HCT116 (cell line): ENCODE measurements around the gene ALDH1L1. TPM values are rescaled to one million over a fixed set of nuclear protein-coding genes. Genes with fewer than 3 reads are reported as not detected.

ENCODE experiments used
- ATAC-seq: fragments of 200-7000 bp; cut with Tn5 transposase; 2 replicates; pipeline ENCODE4 v1.9.1; 2020; ENCODE audit warnings: mild to moderate bottlenecking, moderate library complexity
- BruUV-seq: library from RNA; stranded (reverse); fragments of 400-500 nt; replicated peaks from 2 replicates; lab custom pipeline; 2021; lab: Mats Ljungman, UMichigan
- CTCF ChIA-PET: fragments of 300-600 bp; sonication (Branson Sonifier 250); formaldehyde crosslinking; loops from one replicate; lab custom pipeline; 2021; ENCODE audit warnings: antibody characterized with exemption; lab: Charles Lee
- POLR2A ChIA-PET: fragments of 300-600, 350-600 bp; sonication (Branson Sonifier 250); formaldehyde crosslinking; loops from one replicate; lab custom pipeline; 2021; ENCODE audit warnings: antibody characterized with exemption; lab: Charles Lee
- RAD21 ChIA-PET, 2 experiments: fragments of 300-600 bp; sonication (Branson Sonifier 250); formaldehyde crosslinking; loops; one replicate each; lab custom pipeline; 2023; ENCODE audit warnings: low total read pairs in 2 of 2; ENCODE audit not compliant: uncharacterized antibody in 2 of 2, unreplicated experiment in 2 of 2, low non-redundant PET in 1 of 2; lab: Charles Lee
- DNase-seq: peaks from one replicate; pipeline ENCODE4 v3.0.0-alpha.2; 2010; ENCODE audit warnings: low read depth, low spot score
- H2AFZ ChIP-seq: fragments of 200-600 bp; shearing (Covaris generic), sonication (generic); 2 replicates; pipeline ENCODE4 v1.6.1; 2017; ENCODE audit warnings: low read depth, mixed run types, mixed read lengths, antibody characterized with exemption, low read length; ENCODE audit not compliant: poor library complexity, severe bottlenecking
- H3K27ac ChIP-seq: 2 replicates; pipeline ENCODE4 v1.5.1; 2012; ENCODE audit warnings: low read depth, low read length
- H3K27me3 ChIP-seq: fragments of 200-600 bp; sonication (generic); 2 replicates; pipeline ENCODE4 v1.6.1; 2016; ENCODE audit warnings: mixed run types, low read length, mixed read lengths; ENCODE audit not compliant: insufficient read depth
- H3K36me3 ChIP-seq, 2 experiments: fragments of 200-500 bp in 1 of 2; fragments of 200-600 bp in 1 of 2; sonication (Bioruptor generic) in 1 of 2; sonication (generic) in 1 of 2; 2 replicates each; pipeline versions ENCODE4 v1.5.1 to v1.6.1; 2014 to 2016; ENCODE audit warnings: low read length in 2 of 2, inconsistent platforms in 1 of 2, mixed read lengths in 1 of 2, mixed run types in 1 of 2; ENCODE audit not compliant: insufficient read depth in 2 of 2, control insufficient read depth in 1 of 2
- H3K4me1 ChIP-seq, 2 experiments: fragments of 200-600 bp in 1 of 2; sonication (generic) in 1 of 2; 2 replicates each; pipeline versions ENCODE4 v1.5.1 to v1.6.1; 2012 to 2017; ENCODE audit warnings: low read length in 2 of 2, inconsistent platforms in 1 of 2, mild to moderate bottlenecking in 1 of 2, mixed read lengths in 1 of 2, mixed run types in 1 of 2, moderate library complexity in 1 of 2; ENCODE audit not compliant: insufficient read depth in 2 of 2, control insufficient read depth in 1 of 2
- H3K4me2 ChIP-seq: fragments of 200-600 bp; sonication (generic); 2 replicates; pipeline ENCODE4 v1.6.1; 2017; ENCODE audit warnings: mixed run types, low read length, mixed read lengths
- H3K4me3 ChIP-seq, 2 experiments: fragments of 200-600 bp in 1 of 2; sonication (generic) in 1 of 2; replicated peaks in 1 of 2; 2 replicates each; pipeline ENCODE4 v1.5.1; 2011 to 2016; ENCODE audit warnings: low read length in 2 of 2, control low read depth in 1 of 2, low read depth in 1 of 2, mild to moderate bottlenecking in 1 of 2, mixed read lengths in 1 of 2, mixed run types in 1 of 2
- H3K79me2 ChIP-seq: fragments of 200-600 bp; sonication (generic); 2 replicates; pipeline ENCODE4 v1.6.1; 2017; ENCODE audit warnings: mild to moderate bottlenecking, mixed run types, low read length, moderate library complexity, mixed read lengths; ENCODE audit not compliant: insufficient read depth
- H3K9ac ChIP-seq: fragments of 200-600 bp; sonication (generic); 2 replicates; pipeline ENCODE4 v1.6.1; 2016; ENCODE audit warnings: low read length, mixed read lengths
- H3K9me2 ChIP-seq: fragments of 200-600 bp; sonication (generic), shearing (Covaris generic); 2 replicates; pipeline ENCODE4 v1.6.1; 2017; ENCODE audit warnings: mixed run types, mild to moderate bottlenecking, moderate library complexity; ENCODE audit not compliant: insufficient read depth
- H3K9me3 ChIP-seq, 2 experiments: fragments of 200-500 bp in 1 of 2; fragments of 200-600 bp in 1 of 2; sonication (Bioruptor generic) in 1 of 2; sonication (generic) in 1 of 2; 2 replicates each; pipeline ENCODE4 v1.6.1; 2014 to 2017; ENCODE audit warnings: low read length in 2 of 2, mixed read lengths in 2 of 2, inconsistent platforms in 1 of 2, low read depth in 1 of 2, mild to moderate bottlenecking in 1 of 2, mixed run types in 1 of 2, moderate library complexity in 1 of 2; ENCODE audit not compliant: control insufficient read depth in 1 of 2, insufficient read depth in 1 of 2
- H4K20me1 ChIP-seq: fragments of 200-600 bp; sonication (generic), shearing (Covaris generic); 2 replicates; pipeline ENCODE4 v1.6.1; 2017; ENCODE audit warnings: mixed run types, mild to moderate bottlenecking, moderate library complexity; ENCODE audit not compliant: insufficient read depth
- EZH2 ChIP-seq: fragments of 200-600 bp; sonication (generic); IDR thresholded peaks from 2 replicates; pipeline ENCODE4 v1.6.1; 2017; ENCODE audit warnings: antibody characterized with exemption, mixed run types
- EZH2phosphoT487 ChIP-seq: fragments of 200-600 bp; IDR thresholded peaks from 2 replicates; pipeline ENCODE4 v1.6.1; 2018; ENCODE audit warnings: antibody characterized with exemption, borderline replicate concordance
- FOSL1 ChIP-seq: IDR thresholded peaks from 2 replicates; pipeline ENCODE4 v1.6.1; 2012; ENCODE audit warnings: low read depth
- JUND ChIP-seq: IDR thresholded peaks from 2 replicates; pipeline ENCODE4 v1.6.1; 2012
- POLR2A ChIP-seq: IDR thresholded peaks from 2 replicates; pipeline ENCODE4 v1.7.0; 2011; ENCODE audit warnings: borderline replicate concordance; ENCODE audit not compliant: insufficient read depth, insufficient read length; ENCODE audit errors: extremely low read depth
- RAD21 ChIP-seq: IDR thresholded peaks from 2 replicates; pipeline ENCODE4 v1.6.1; 2012; ENCODE audit warnings: low read depth, mild to moderate bottlenecking
- SP1 ChIP-seq: IDR thresholded peaks from 2 replicates; pipeline ENCODE4 v1.6.1; 2012; ENCODE audit warnings: low read depth
- SRF ChIP-seq: IDR thresholded peaks from 2 replicates; pipeline ENCODE4 v1.6.1; 2012; ENCODE audit warnings: low read depth
- TCF7L2 ChIP-seq: IDR thresholded peaks from 2 replicates; pipeline ENCODE4 v1.7.0; 2011; ENCODE audit warnings: borderline replicate concordance, inconsistent platforms; ENCODE audit not compliant: insufficient read depth, insufficient read length; ENCODE audit errors: extremely low read depth
- ZFX ChIP-seq: fragments of 450-650 bp; IDR thresholded peaks from 2 replicates; pipeline ENCODE4 v1.6.1; 2017
- ZNF274 ChIP-seq: fragments of 200-500 bp; sonication (Bioruptor generic); IDR thresholded peaks from 2 replicates; pipeline ENCODE4 v1.6.1; 2014; ENCODE audit warnings: mild to moderate bottlenecking, low read depth, low read length, inconsistent platforms
- intact Hi-C: fragments of 100-400 bp; cut with micrococcal nuclease; formaldehyde crosslinking; loops from 2 replicates; pipeline ENCODE4 v1.10.0; 2022
- total RNA-seq: library from RNA; stranded (reverse); gene quantifications from one replicate; pipeline ENCODE4 v1.2.1, GENCODE V29; 2021; ENCODE audit not compliant: unreplicated experiment
- TF ChIP-seq, protein P1 (sequence below), 3 experiments: fragments of 200-600 bp in 1 of 3; sonication (generic) in 1 of 3; IDR thresholded peaks in 2 of 3; conservative IDR thresholded peaks in 1 of 3; 2 replicates each; pipeline ENCODE4 v1.5.1; 2012 to 2017; ENCODE audit warnings: low read depth in 2 of 3, low read length in 2 of 3, antibody characterized with exemption in 1 of 3, borderline replicate concordance in 1 of 3, control low read depth in 1 of 3, mild to moderate bottlenecking in 1 of 3, mixed read lengths in 1 of 3, mixed run types in 1 of 3, moderate library complexity in 1 of 3; ENCODE audit not compliant: insufficient read depth in 1 of 3
- TF ChIP-seq, protein P2 (sequence below): IDR thresholded peaks from 2 replicates; pipeline ENCODE4 v1.6.1; 2012
- TF ChIP-seq, protein P3 (sequence below): IDR thresholded peaks from 2 replicates; pipeline ENCODE4 v1.6.1; 2011; ENCODE audit warnings: mild to moderate bottlenecking, low read length, moderate library complexity; ENCODE audit not compliant: insufficient replicate concordance; ENCODE audit errors: extremely low read depth

ALDH1L1 gene
- total RNA-seq, 1 experiment from 2014 or later: 0.81 TPM

DNA sequence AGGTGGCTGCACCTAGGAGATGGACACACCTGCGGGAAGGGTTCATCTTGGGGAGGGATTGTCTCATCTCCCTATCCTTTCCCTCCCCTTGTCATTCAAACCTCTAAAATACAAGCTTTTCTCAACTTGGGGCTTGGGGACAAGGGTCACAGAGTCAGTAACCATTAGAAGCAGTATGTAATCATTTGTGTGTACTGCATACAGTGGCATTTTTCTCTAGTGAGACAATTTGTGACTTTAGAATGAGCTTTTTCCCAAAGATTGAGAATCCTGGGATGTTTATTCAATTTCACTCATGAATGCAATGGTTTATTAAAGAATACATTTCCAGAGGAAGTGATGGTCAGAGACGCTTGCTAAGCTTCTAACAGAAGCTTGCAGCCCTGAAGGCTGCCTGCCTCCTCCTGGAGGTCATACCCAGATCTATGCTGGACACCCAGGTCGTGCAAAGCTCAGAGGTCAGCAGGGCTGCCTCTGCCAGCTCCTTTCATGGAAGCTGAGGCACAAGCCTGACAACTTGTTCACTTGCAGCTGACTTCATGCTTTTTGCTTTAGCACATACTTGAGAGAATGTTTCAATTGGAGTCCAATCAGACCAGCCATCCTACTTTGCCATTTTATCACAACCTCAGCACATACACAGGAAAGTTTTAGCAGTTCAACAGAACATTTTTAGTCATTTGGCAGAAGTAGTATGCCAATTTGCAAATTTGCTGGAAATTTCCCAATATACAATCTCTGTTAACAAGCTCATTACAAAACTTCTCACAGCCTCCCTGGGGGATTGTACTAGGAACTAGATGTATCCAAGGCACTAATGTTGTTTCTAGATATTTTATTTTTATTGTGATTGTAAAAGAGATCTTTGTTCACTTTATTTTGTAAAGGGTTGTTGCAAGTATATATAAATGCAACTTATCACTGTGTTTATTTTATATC, 25.6 kb upstream of the ALDH1L1 start:
- Histone ChIP-seq H4K20me1 (no peaks in the 10 kb centered on the region), H2AFZ (no peak overlapping the region), H3K36me3 (no peaks in the 10 kb centered on the region), H3K79me2 (no peaks in the 10 kb centered on the region), H3K9me2 (no peaks in the 10 kb centered on the region), H3K9me3 (no peaks in the 10 kb centered on the region; a peak in 1 of 4 replicates), H3K4me2 (no peak overlapping the region), H3K4me3 (no peak overlapping the region), H3K27ac (no peak overlapping the region), H3K27me3 (no peaks in the 10 kb centered on the region), H3K4me1 (peaks cover 12 to 16% of the 10 kb centered on the region in 2 experiments; a peak in 3 of 4 replicates), H3K9ac (no peak overlapping the region)
- ChIA-PET POLR2A (no interaction called here), CTCF (interaction anchor here (3.3 kb wide), 1 partner anchor 8 kb away, joined by 15 read pairs; no protein-coding TSS in a partner anchor), RAD21 (no interaction called here)
- TF ChIP-seq RAD21: no peak
- TF ChIP-seq, protein P1, sequence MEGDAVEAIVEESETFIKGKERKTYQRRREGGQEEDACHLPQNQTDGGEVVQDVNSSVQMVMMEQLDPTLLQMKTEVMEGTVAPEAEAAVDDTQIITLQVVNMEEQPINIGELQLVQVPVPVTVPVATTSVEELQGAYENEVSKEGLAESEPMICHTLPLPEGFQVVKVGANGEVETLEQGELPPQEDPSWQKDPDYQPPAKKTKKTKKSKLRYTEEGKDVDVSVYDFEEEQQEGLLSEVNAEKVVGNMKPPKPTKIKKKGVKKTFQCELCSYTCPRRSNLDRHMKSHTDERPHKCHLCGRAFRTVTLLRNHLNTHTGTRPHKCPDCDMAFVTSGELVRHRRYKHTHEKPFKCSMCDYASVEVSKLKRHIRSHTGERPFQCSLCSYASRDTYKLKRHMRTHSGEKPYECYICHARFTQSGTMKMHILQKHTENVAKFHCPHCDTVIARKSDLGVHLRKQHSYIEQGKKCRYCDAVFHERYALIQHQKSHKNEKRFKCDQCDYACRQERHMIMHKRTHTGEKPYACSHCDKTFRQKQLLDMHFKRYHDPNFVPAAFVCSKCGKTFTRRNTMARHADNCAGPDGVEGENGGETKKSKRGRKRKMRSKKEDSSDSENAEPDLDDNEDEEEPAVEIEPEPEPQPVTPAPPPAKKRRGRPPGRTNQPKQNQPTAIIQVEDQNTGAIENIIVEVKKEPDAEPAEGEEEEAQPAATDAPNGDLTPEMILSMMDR (IDR thresholded peaks at IDR 0.05 in 2 of 3, conservative IDR thresholded peaks at IDR 0.05 in 1 of 3; ENCODE audit: borderline replicate concordance in 1 of 3, insufficient read depth in 1 of 3, low read depth in 2 of 3, low read length in 2 of 3): no peak
- TF ChIP-seq TCF7L2: no peak
- TF ChIP-seq, protein P2, sequence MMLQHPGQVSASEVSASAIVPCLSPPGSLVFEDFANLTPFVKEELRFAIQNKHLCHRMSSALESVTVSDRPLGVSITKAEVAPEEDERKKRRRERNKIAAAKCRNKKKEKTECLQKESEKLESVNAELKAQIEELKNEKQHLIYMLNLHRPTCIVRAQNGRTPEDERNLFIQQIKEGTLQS: no peak
- no peak for TF ChIP-seq FOSL1
- TF ChIP-seq ZFX: no peak
- no peak for TF ChIP-seq JUND
- TF ChIP-seq SRF: no peak
- no peak for TF ChIP-seq POLR2A
- TF ChIP-seq EZH2: no peak
- TF ChIP-seq ZNF274: no peak
- TF ChIP-seq EZH2phosphoT487: no peak
- TF ChIP-seq SP1: no peak
- TF ChIP-seq, protein P3, sequence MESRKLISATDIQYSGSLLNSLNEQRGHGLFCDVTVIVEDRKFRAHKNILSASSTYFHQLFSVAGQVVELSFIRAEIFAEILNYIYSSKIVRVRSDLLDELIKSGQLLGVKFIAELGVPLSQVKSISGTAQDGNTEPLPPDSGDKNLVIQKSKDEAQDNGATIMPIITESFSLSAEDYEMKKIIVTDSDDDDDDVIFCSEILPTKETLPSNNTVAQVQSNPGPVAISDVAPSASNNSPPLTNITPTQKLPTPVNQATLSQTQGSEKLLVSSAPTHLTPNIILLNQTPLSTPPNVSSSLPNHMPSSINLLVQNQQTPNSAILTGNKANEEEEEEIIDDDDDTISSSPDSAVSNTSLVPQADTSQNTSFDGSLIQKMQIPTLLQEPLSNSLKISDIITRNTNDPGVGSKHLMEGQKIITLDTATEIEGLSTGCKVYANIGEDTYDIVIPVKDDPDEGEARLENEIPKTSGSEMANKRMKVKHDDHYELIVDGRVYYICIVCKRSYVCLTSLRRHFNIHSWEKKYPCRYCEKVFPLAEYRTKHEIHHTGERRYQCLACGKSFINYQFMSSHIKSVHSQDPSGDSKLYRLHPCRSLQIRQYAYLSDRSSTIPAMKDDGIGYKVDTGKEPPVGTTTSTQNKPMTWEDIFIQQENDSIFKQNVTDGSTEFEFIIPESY: no peak
- BruUV-seq: no TSS peak
- ATAC-seq (no peak), DNase-seq (no peak)
- intact Hi-C loops: no loop called here
